Endometrial microvascular endothelial cells (primary cell): ENCODE measurements around the gene SUPT3H. TPM values are rescaled to one million over a fixed set of nuclear protein-coding genes. Genes with fewer than 3 reads are reported as not detected.
"Not testable (repeated sequence)": the region's sequence is repeated elsewhere in the genome, so short reads cannot be mapped to it uniquely, and the experiment has no call there.

ENCODE experiments used
- in situ Hi-C: cut with HindIII; loops from 2 replicates; pipeline ENCODE4 v1.10.0; 2017; ENCODE audit warnings: low sequenced_read_pairs, low pct_unique_long_range_greater_than_20kb; ENCODE audit errors: inconsistent ontology term
- total RNA-seq: library from RNA; depleted of rRNA; stranded (reverse); fragments of >200 nt; gene quantifications from one replicate; pipeline ENCODE4 v1.2.3, GENCODE V29; 2015; ENCODE audit errors: inconsistent ontology term

The SUPT3H gene
- total RNA-seq, 1 donor from 2014 or later, result 6.6 TPM

- in situ Hi-C loops, result no loop called here
Measured at GRCh38 chr6:45200510-45200909, 177.2 kb downstream of the SUPT3H start.

DNA sequence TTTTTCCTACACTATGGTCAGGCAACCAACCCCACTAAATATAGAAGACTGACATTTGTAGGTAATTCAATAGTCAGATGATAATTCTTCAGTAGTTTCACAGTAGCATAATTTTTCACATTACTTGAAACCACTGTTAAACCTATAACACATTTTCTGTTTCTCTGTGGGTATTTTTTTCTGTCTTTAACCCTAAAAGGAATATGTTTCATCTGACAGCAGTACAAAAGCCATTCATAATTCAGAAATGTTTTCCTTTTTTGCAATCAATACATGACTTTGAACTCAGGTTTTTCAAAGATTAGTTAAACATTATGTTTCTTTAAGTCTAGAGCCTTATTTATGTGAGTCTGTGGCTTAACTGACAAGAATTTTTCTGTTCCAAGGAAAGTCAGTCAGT, 178.2 kb downstream of the SUPT3H start:
- in situ Hi-C loops, result no loop called here

GRCh38 chr6:45196121-45196520, 181.6 kb downstream of the SUPT3H start:
- in situ Hi-C loops, result no loop called here

DNA sequence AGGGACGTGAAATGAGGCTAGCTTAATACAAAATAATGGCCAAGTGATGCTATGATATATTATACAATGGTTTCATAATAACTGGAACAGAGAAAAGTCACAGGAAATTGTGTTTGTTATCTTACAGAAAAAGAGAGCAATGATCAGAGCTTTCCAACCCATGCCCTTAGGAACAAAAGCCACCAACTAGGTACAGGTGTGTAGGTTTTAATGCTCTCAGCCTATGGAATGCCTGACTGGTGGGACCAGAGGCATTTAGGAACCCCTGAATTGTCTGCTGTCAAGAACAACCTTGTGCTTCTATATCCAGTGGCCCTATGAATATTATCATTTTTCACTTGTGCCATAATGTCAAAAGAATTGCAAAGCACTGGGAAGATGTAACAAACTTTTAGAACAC, 182.6 kb downstream of the SUPT3H start:
- in situ Hi-C loops, result no loop called here

GRCh38 chr6:45192556-45192955, 185.2 kb downstream of the SUPT3H start:
- in situ Hi-C loops, result no loop called here

- in situ Hi-C loops, result no loop called here
Measured at GRCh38 chr6:45191414-45191813, 186.3 kb downstream of the SUPT3H start.

- in situ Hi-C loops, result no loop called here
Measured at GRCh38 chr6:45187836-45188235, 189.9 kb downstream of the SUPT3H start.

DNA sequence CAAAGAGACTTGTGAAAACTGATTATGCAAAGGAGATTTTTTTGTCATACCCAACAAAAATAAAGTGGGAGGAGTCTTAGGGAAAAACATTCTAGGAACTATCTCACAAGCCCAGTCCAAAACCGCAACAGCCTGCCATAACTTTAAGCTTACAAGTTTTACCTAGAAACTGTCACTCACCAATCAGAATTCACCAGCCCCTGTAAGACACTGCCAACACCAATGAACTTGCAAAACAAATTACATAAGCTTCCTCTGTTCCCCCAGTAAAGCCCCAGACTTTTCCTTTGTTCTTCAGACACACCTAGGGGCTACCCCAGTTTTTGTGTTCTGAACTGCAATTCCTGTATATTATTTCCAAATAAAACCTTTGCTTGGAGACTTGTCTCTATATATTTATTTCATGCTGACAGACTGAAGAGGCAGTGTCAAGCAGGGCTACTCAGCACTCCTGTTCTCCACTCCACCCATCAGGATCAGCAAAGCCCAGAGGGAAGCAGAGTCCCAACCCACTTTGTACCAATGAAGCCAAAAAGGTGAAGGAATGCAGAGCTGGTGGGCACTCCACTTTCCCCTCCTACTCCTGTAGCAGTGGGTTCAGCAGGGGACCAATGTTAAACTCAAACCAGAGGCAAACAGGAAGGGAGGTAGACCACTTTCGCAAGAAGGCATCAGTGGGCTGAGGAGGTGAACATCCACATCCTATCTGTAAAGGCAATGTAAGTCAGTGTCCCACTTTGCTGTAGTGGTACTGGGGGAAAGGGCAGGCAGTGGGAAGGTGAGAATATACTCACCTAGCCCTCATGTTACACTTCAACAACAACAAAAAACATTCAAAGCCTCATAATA, 192.1 kb downstream of the SUPT3H start:
- in situ Hi-C loops, result no loop called here

DNA sequence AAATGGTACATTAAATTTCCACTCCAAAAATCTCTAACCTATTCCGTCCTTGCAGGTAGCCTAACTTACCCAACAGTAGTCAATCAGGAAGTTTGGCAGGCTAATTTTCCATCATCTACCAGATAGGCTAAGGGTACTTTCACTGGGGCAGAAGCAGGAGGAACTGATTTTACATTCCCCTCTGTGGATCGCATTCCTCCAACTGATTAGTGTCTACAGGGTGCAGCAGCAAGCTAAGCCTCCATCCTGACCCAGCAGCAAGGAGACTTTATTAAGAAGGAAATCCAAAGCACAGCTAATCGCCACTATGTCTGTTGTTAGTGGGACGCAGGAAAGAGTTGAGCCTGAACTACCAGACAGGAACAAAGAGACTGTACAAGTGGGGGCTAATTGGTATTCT, 192.8 kb downstream of the SUPT3H start:
- in situ Hi-C loops, result no loop called here

- in situ Hi-C loops, result no loop called here
Measured at GRCh38 chr6:45184040-45184439, 193.7 kb downstream of the SUPT3H start.

DNA sequence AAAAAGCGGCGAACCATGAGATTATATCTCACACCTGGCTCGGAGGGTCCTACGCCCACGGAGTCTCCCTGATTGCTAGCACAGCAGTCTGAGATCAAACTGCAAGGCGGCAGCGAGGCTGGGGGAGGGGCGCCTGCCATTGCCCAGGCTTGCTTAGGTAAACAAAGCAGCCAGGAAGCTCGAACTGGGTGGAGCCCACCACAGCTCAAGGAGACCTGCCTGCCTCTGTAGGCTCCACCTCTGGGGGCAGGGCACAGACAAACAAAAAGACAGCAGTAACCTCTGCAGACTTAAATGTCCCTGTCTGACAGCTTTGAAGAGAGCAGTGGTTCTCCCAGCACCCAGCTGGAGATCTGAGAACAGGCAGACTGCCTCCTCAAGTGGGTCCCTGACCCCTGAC, 201.4 kb downstream of the SUPT3H start:
- in situ Hi-C loops, result not testable (repeated sequence)

GRCh38 chr6:45175272-45175671, 202.5 kb downstream of the SUPT3H start:
- in situ Hi-C loops, result no loop called here

DNA sequence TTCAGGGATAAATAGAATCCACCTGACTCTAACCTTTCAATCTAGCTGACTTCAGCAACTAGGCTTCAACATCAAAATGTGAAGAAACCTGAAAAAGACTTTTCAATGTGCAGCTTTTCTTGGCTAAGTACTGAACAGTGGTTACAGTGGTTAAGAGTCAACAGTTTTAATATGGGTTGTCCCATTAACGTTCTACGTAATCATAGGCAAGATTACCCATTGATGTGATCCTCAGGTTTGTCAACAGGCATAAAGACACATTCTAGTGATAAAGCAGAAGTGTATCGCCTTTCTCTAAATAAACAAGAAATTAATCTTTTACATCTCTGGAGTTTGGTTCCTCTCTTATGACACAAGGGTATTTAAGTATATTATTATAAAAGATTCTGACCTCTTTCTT, 203.7 kb downstream of the SUPT3H start:
- in situ Hi-C loops, result no loop called here

DNA sequence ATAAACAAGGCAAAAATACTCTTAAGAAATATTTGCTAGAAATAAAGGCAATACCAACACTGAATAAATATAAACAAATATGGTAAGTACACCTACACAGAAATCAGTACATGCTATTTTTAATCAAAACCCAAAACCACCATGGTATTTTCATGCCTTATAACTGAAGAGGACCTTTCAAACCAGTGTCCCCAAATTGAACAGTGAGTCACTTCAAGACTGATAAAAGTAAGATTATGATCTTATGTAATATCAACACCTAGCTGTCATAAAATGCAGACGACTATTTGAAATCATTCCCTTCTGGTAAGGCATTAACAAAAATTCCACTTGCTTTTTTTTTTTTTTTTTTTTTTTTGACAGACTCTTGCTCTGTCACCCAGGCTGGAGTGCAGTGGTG, 206.4 kb downstream of the SUPT3H start:
- in situ Hi-C loops, result no loop called here

- in situ Hi-C loops, result no loop called here
Measured at GRCh38 chr6:45170309-45170708, 207.4 kb downstream of the SUPT3H start.

DNA sequence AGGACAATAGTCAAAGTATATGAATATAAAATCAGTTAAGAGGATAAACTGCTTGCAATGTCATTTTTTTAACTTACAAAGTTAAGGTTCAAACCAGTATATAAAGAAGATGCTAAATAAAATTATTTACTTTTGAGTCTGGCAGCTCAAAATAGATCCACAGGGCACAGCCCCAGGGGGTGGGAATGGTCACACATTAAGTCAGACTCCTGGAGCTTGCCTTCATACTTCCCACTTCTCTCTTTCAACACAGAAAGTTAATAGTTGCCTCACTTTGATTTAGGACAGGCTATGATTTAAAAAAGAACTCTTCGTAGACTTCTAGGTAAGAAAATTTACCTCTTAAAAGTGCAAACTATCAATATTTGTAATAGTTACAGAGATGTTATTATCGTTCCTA, 207.9 kb downstream of the SUPT3H start:
- in situ Hi-C loops, result no loop called here

- in situ Hi-C loops, result no loop called here
Measured at GRCh38 chr6:45163952-45164766, 213.6 kb downstream of the SUPT3H start.

DNA sequence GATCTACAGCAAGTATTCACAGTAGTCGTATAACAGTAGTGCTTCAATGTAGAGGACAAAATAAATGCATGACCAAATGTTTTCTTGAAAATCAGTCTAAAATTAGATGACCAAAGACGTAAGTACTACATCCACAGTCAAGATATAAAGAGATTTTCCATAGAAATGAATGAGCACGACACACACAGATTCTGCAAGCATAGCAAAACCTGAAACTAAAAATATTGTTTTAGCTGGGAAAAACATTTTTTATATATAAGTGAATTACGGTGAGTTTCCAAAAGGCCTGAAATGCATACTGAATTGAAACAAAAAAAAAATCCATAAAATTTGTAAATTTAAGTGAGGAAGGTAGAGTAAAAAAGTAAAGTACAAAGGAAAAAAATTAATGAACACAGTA, 217.4 kb downstream of the SUPT3H start:
- in situ Hi-C loops, result no loop called here

- in situ Hi-C loops, result no loop called here
Measured at GRCh38 chr6:45156075-45156474, 221.7 kb downstream of the SUPT3H start.

DNA sequence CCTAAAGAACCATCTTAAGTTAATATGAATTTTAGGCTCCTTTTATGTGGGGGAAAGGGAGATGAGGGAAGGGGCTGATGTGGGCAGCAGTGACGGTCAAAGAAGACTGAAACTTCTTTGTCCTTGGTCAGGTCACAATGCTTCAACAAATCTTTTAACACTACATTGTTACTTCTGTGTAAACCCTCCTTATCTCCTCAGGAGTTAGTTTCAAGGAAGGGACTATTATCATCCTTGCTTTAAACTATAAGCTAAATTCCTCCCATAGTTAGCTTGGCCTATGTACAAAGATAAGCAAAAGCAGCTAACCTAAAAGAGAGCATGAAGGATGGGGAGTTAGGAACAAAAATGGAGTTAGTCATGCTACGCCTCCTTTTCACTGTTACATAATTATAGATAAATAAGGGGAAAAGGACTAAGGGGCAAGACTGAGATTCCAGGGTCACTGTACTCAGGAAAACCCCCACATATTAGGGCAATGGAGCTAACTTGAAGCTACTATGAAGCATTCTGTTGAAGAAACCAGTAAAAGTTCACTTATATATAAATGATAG, 222.3 kb downstream of the SUPT3H start:
- in situ Hi-C loops, result no loop called here
